ENCODE measurements around the gene CCDC102A. TPM values are rescaled to one million over a fixed set of nuclear protein-coding genes. Genes with fewer than 3 reads are reported as not detected.

The CCDC102A gene
- total and polyA plus RNA-seq, 10 of the 15 experiments (the other 5 are each of a cell fraction or from before 2014, with no cell fraction given): 0.03 to 5.9 (median 2.4) TPM

- Histone ChIP-seq H3K36me3 (ENCODE audit: control insufficient read depth in 2 of 2, insufficient read depth in 2 of 2, low read length in 1 of 2) (peaks cover 37 to 42% of the 10 kb centered on the region in 2 experiments), H3K27ac (ENCODE audit: control insufficient read depth, insufficient read depth) (no peak overlapping the region), H2AFZ (ENCODE audit: control insufficient read depth, low read depth, low read length) (no peak overlapping the region), H3K27me3 (replicated peaks in 1 of 2; ENCODE audit: control insufficient read depth in 2 of 2, insufficient read depth in 2 of 2, low read length in 1 of 2) (no peaks in the 10 kb centered on the region; a peak in 1 of 4 replicates), H3K9me3 (replicated peaks; ENCODE audit: control insufficient read depth, insufficient read depth, low read length) (no peaks in the 10 kb centered on the region; the same call in 1 of the 3 replicates), H3K79me2 (ENCODE audit: control insufficient read depth, insufficient read depth, low read length) (peaks cover 23% of the 10 kb centered on the region), H3K4me2 (ENCODE audit: control insufficient read depth, insufficient read depth) (no peak overlapping the region), H3K4me1 (ENCODE audit: control insufficient read depth, insufficient read depth, low read length) (no peaks in the 10 kb centered on the region), H4K20me1 (ENCODE audit: control insufficient read depth, insufficient read depth) (no peaks in the 10 kb centered on the region; the same call in 1 of the 2 replicates), H3K4me3 (no peak overlapping the region), H3K9ac (ENCODE audit: control insufficient read depth, insufficient read depth, low read length) (no peak overlapping the region)
- SMC1A ChIA-PET (ENCODE audit: uncharacterized antibody, unreplicated experiment): interaction anchor here (1.0 kb wide), 1 partner anchor 18 kb away, joined by 3 read pairs; no protein-coding TSS in a partner anchor
- DNase-seq (ENCODE audit: low read depth, low spot score): no peak
- TF ChIP-seq SUPT20H (IDR thresholded peaks at IDR 0.05; ENCODE audit: borderline replicate concordance, control insufficient read depth, low read depth, low read length) (no peak), MTA2 (IDR thresholded peaks at IDR 0.05; ENCODE audit: low read depth) (no peak), IKZF2 (IDR thresholded peaks at IDR 0.05) (no peak), ZBTB33 (IDR thresholded peaks at IDR 0.05) (no peak), RBBP5 (conservative IDR thresholded peaks at IDR 0.05) (no peak), SMC3 (IDR thresholded peaks at IDR 0.05; ENCODE audit: borderline replicate concordance, low read length) (no peak), SPI1 (IDR thresholded peaks at IDR 0.05; ENCODE audit: borderline replicate concordance, insufficient read depth, low read depth, low read length) (no peak), ZNF622 (IDR thresholded peaks at IDR 0.05) (no peak), BRCA1 (IDR thresholded peaks at IDR 0.05; ENCODE audit: low read depth, low read length) (no peak), CEBPB (IDR thresholded peaks at IDR 0.05; ENCODE audit: borderline replicate concordance in 1 of 2, low read depth in 2 of 2, low read length in 2 of 2) (no peak), HDAC2 (IDR thresholded peaks at IDR 0.05) (no peak), SMAD1 (IDR thresholded peaks at IDR 0.05; ENCODE audit: low read depth, partially characterized antibody) (no peak), MLLT1 (IDR thresholded peaks at IDR 0.05) (no peak)
- POLR2A ChIA-PET: interaction anchor here (0.6 kb wide), 2 partner anchors 14 to 115 kb away, joined by 3 to 5 read pairs; partner anchors contain the start of gene COQ9
- intact Hi-C loops (cut with micrococcal nuclease; ENCODE audit: unreplicated experiment) (no loop called here), in situ Hi-C loops (cut with MboI) (no loop called here)
- BruUV-seq (replicated peaks): no TSS peak
- FAIRE-seq: no peak
- CTCF ChIA-PET: interaction anchor here (1.9 kb wide), 1 partner anchor 13 kb away, joined by 7 read pairs; no protein-coding TSS in a partner anchor
- no peak for ATAC-seq
- WGBS (ENCODE audit: insufficient coverage, insufficient replicate concordance, low lambda C conversion rate, missing lambda C conversion rate): 93% methylated on average over 7 of the region's 8 CpGs
- RAD21 ChIA-PET (ENCODE audit: unreplicated experiment): no interaction called here
Observed at GRCh38 chr16:57562669-57563486, 26.5 kb upstream of the CCDC102A start.

All from GM12878 (cell line).